ENCODE results near the gene IQGAP3. TPM values are rescaled to one million over a fixed set of nuclear protein-coding genes. Genes with fewer than 3 reads are reported as not detected.

The IQGAP3 gene
- total and polyA plus RNA-seq, 2 donors (not counting 1 experiment from before 2014, with no cell fraction given): 2.7 to 16.0 TPM

- Histone ChIP-seq H3K36me3 (ENCODE audit: control insufficient read depth, insufficient read depth, low read length) (peaks cover 25% of the 10 kb centered on the region), H3K27ac (ENCODE audit: insufficient read depth, low read length) (no peak overlapping the region), H3K4me1 (ENCODE audit: control insufficient read depth, extremely low read depth, insufficient read depth, low read length) (peaks cover 6% of the 10 kb centered on the region), H2AFZ (ENCODE audit: low read length) (no peak overlapping the region), H3K9me3 (ENCODE audit: control insufficient read depth, insufficient read depth, low read depth, low read length) (no peaks in the 10 kb centered on the region), H3K4me3 (replicated peaks in 1 of 4; ENCODE audit: control extremely low read depth in 1 of 4, insufficient read depth in 1 of 4, low read depth in 3 of 4, low read length in 4 of 4) (no peak overlapping the region), H3K9ac (ENCODE audit: insufficient read depth, low read length) (no peak overlapping the region), H3K4me2 (ENCODE audit: extremely low read depth, insufficient read depth, low read length) (no peak overlapping the region), H3K79me2 (ENCODE audit: control insufficient read depth, insufficient read depth, low read length) (peaks cover 62% of the 10 kb centered on the region), H4K20me1 (ENCODE audit: control insufficient read depth, extremely low read depth, insufficient read depth, low read length) (peaks cover 9% of the 10 kb centered on the region), H3K27me3 (ENCODE audit: control insufficient read depth, insufficient read depth, low read length) (no peaks in the 10 kb centered on the region)
- TF ChIP-seq, protein P1, sequence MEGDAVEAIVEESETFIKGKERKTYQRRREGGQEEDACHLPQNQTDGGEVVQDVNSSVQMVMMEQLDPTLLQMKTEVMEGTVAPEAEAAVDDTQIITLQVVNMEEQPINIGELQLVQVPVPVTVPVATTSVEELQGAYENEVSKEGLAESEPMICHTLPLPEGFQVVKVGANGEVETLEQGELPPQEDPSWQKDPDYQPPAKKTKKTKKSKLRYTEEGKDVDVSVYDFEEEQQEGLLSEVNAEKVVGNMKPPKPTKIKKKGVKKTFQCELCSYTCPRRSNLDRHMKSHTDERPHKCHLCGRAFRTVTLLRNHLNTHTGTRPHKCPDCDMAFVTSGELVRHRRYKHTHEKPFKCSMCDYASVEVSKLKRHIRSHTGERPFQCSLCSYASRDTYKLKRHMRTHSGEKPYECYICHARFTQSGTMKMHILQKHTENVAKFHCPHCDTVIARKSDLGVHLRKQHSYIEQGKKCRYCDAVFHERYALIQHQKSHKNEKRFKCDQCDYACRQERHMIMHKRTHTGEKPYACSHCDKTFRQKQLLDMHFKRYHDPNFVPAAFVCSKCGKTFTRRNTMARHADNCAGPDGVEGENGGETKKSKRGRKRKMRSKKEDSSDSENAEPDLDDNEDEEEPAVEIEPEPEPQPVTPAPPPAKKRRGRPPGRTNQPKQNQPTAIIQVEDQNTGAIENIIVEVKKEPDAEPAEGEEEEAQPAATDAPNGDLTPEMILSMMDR (conservative IDR thresholded peaks at IDR 0.05 in 1 of 2, IDR thresholded peaks at IDR 0.05 in 1 of 2; ENCODE audit: low read depth in 1 of 2, low read length in 2 of 2): no peak
- TF ChIP-seq EZH2 (IDR thresholded peaks at IDR 0.05; ENCODE audit: low read length, missing control alignments): no peak
- no peak for DNase-seq (ENCODE audit: low read depth in 2 of 2)
Measured at GRCh38 chr1:156484480-156485058, 87.8 kb downstream of the IQGAP3 start.

- no peak for DNase-seq (ENCODE audit: low read depth in 2 of 2)
- Histone ChIP-seq H4K20me1 (ENCODE audit: control insufficient read depth, extremely low read depth, insufficient read depth, low read length) (peaks cover 9% of the 10 kb centered on the region), H3K9me3 (ENCODE audit: control insufficient read depth, insufficient read depth, low read depth, low read length) (no peaks in the 10 kb centered on the region), H2AFZ (ENCODE audit: low read length) (no peak overlapping the region), H3K4me2 (ENCODE audit: extremely low read depth, insufficient read depth, low read length) (no peak overlapping the region), H3K79me2 (ENCODE audit: control insufficient read depth, insufficient read depth, low read length) (peaks cover 51% of the 10 kb centered on the region), H3K36me3 (ENCODE audit: control insufficient read depth, insufficient read depth, low read length) (peaks cover 31% of the 10 kb centered on the region), H3K9ac (ENCODE audit: insufficient read depth, low read length) (no peak overlapping the region), H3K4me3 (replicated peaks in 1 of 4; ENCODE audit: control extremely low read depth in 1 of 4, insufficient read depth in 1 of 4, low read depth in 3 of 4, low read length in 4 of 4) (no peak overlapping the region), H3K4me1 (ENCODE audit: control insufficient read depth, extremely low read depth, insufficient read depth, low read length) (no peaks in the 10 kb centered on the region), H3K27me3 (ENCODE audit: control insufficient read depth, insufficient read depth, low read length) (no peaks in the 10 kb centered on the region), H3K27ac (ENCODE audit: insufficient read depth, low read length) (no peak overlapping the region)
- TF ChIP-seq, protein P1 (conservative IDR thresholded peaks at IDR 0.05 in 1 of 2, IDR thresholded peaks at IDR 0.05 in 1 of 2; ENCODE audit: low read depth in 1 of 2, low read length in 2 of 2): no peak
- no peak for TF ChIP-seq EZH2 (IDR thresholded peaks at IDR 0.05; ENCODE audit: low read length, missing control alignments)
Measured at GRCh38 chr1:156483397-156483796, 89.0 kb downstream of the IQGAP3 start.

- Histone ChIP-seq H3K27ac (ENCODE audit: insufficient read depth, low read length) (no peak overlapping the region), H3K4me3 (replicated peaks in 1 of 4; ENCODE audit: control extremely low read depth in 1 of 4, insufficient read depth in 1 of 4, low read depth in 3 of 4, low read length in 4 of 4) (no peak overlapping the region), H3K27me3 (ENCODE audit: control insufficient read depth, insufficient read depth, low read length) (no peaks in the 10 kb centered on the region), H3K79me2 (ENCODE audit: control insufficient read depth, insufficient read depth, low read length) (peaks cover 40% of the 10 kb centered on the region), H4K20me1 (ENCODE audit: control insufficient read depth, extremely low read depth, insufficient read depth, low read length) (peaks cover 6% of the 10 kb centered on the region), H2AFZ (ENCODE audit: low read length) (no peak overlapping the region), H3K9ac (ENCODE audit: insufficient read depth, low read length) (no peak overlapping the region), H3K9me3 (ENCODE audit: control insufficient read depth, insufficient read depth, low read depth, low read length) (no peaks in the 10 kb centered on the region), H3K4me1 (ENCODE audit: control insufficient read depth, extremely low read depth, insufficient read depth, low read length) (peaks cover 11% of the 10 kb centered on the region), H3K4me2 (ENCODE audit: extremely low read depth, insufficient read depth, low read length) (no peak overlapping the region), H3K36me3 (ENCODE audit: control insufficient read depth, insufficient read depth, low read length) (peaks cover 35% of the 10 kb centered on the region)
- no peak for TF ChIP-seq EZH2 (IDR thresholded peaks at IDR 0.05; ENCODE audit: low read length, missing control alignments)
- TF ChIP-seq, protein P1 (conservative IDR thresholded peaks at IDR 0.05 in 1 of 2, IDR thresholded peaks at IDR 0.05 in 1 of 2; ENCODE audit: low read depth in 1 of 2, low read length in 2 of 2): no peak
- DNase-seq (ENCODE audit: low read depth in 2 of 2): no peak
Measured at GRCh38 chr1:156482276-156482675, 90.1 kb downstream of the IQGAP3 start.
